HG03108 (cell line): ENCODE results near the gene MRPS7.
"Not testable (repeated sequence)": the region's sequence is repeated elsewhere in the genome, so short reads cannot be mapped to it uniquely, and the experiment has no call there.

Experiments used
- ATAC-seq: cut with Tn5 transposase; IDR thresholded peaks from one replicate; pipeline ENCODE4 v1.9.1; 2021; ENCODE audit warnings: moderate library complexity; ENCODE audit not compliant: unreplicated experiment

Gene MRPS7

GRCh38 chr17:75270966-75271232, 9.2 kb downstream of the MRPS7 start, which contains the start of gene MIF4GD:
Gene MIF4GD, minus strand, starts transcription at chr17:75271231. Its CDS starts 1,036 bp downstream, at chr17:75270195.
- ATAC-seq, result no peak

- ATAC-seq, result peak; percentile 66
These were observed 9.7 kb downstream of the MRPS7 start for GRCh38 chr17:75271233-75271954.

- ATAC-seq, result no peak
These were observed 10.5 kb downstream of the MRPS7 start for GRCh38 chr17:75271955-75272847.

- ATAC-seq, result no peak
These were observed 11.1 kb downstream of the MRPS7 start for GRCh38 chr17:75272848-75273184.

- ATAC-seq, result no peak
These were observed 12.5 kb downstream of the MRPS7 start for GRCh38 chr17:75273977-75274708.

GRCh38 chr17:75277664-75278071, 16.0 kb downstream of the MRPS7 start:
- ATAC-seq, result no peak

- ATAC-seq, result not testable (repeated sequence)
These were observed 18.5 kb downstream of the MRPS7 start for GRCh38 chr17:75280189-75280588.

- no peak for ATAC-seq
These were observed 23.4 kb downstream of the MRPS7 start for GRCh38 chr17:75285123-75285522.

- no peak for ATAC-seq
These were observed 25.5 kb downstream of the MRPS7 start for GRCh38 chr17:75287221-75287620.

- no peak for ATAC-seq
These were observed 26.7 kb downstream of the MRPS7 start for GRCh38 chr17:75288359-75288758.

- peak; percentile 1 for ATAC-seq
These were observed 27.1 kb downstream of the MRPS7 start for GRCh38 chr17:75288770-75289114.

- ATAC-seq, result peak; percentile 91
These were observed 27.6 kb downstream of the MRPS7 start, which contains the start of gene SLC25A19 for GRCh38 chr17:75289115-75289831. Gene SLC25A19, minus strand, starts transcription at chr17:75289433. Its CDS starts 2,669 bp downstream, at chr17:75286764.

GRCh38 chr17:75289832-75290337, 28.2 kb downstream of the MRPS7 start:
- peak; percentile 26 for ATAC-seq

GRCh38 chr17:75292810-75293448, 31.2 kb downstream of the MRPS7 start:
- ATAC-seq, result not testable (repeated sequence)

- ATAC-seq, result peak; percentile 61
These were observed 33.8 kb downstream of the MRPS7 start for GRCh38 chr17:75295201-75296158.

GRCh38 chr17:75300280-75300679, 38.6 kb downstream of the MRPS7 start:
- no peak for ATAC-seq

GRCh38 chr17:75301049-75301448, 39.4 kb downstream of the MRPS7 start:
- no peak for ATAC-seq

- ATAC-seq, result no peak
These were observed 40.0 kb downstream of the MRPS7 start for GRCh38 chr17:75301502-75302206.
